ENCODE data around the gene TM4SF4.

DNA sequence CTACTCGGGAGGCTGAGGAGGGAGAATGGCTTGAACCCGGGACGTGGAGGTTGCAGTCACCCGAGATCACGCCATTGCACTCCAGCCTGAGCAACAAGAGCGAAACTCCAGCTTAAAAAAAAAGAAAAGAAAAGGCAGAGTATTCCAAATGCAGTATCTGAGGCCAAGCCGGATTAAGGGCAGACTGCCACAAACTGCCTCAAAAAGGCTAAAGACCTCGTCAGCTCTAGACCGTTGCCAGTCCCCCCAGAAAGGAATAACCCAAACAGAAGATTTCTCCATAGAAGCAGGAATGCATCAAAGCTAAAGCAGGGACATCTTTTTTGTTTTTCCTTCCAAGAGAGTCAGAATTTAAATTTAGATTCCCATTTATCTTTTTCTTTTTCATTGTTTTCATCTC, 72.9 kb downstream of the TM4SF4 start:
- TF ChIP-seq, protein P1, sequence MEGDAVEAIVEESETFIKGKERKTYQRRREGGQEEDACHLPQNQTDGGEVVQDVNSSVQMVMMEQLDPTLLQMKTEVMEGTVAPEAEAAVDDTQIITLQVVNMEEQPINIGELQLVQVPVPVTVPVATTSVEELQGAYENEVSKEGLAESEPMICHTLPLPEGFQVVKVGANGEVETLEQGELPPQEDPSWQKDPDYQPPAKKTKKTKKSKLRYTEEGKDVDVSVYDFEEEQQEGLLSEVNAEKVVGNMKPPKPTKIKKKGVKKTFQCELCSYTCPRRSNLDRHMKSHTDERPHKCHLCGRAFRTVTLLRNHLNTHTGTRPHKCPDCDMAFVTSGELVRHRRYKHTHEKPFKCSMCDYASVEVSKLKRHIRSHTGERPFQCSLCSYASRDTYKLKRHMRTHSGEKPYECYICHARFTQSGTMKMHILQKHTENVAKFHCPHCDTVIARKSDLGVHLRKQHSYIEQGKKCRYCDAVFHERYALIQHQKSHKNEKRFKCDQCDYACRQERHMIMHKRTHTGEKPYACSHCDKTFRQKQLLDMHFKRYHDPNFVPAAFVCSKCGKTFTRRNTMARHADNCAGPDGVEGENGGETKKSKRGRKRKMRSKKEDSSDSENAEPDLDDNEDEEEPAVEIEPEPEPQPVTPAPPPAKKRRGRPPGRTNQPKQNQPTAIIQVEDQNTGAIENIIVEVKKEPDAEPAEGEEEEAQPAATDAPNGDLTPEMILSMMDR (IDR thresholded peaks at IDR 0.05; ENCODE audit: insufficient read depth, low read depth, low read length), result no peak
- no peak for TF ChIP-seq EZH2 (IDR thresholded peaks at IDR 0.05; ENCODE audit: insufficient read depth, low read length)

Data from astrocyte (in vitro differentiated cells and primary cell).